B cell (primary cell): ENCODE data around the gene SHROOM2. TPM values are rescaled to one million over a fixed set of nuclear protein-coding genes. Genes with fewer than 3 reads are reported as not detected.

Source experiments
- ATAC-seq: fragments of 200-7000 bp; cut with Tn5 transposase; one replicate; pipeline ENCODE4 v1.10.0; 2021; ENCODE audit warnings: low read depth, mild to moderate bottlenecking, moderate number of reproducible peaks, moderate library complexity
- CTCF ChIA-PET: fragments of 350-600 bp; sonication (Branson Sonifier 250); formaldehyde crosslinking; loops from one replicate; lab custom pipeline; 2021; ENCODE audit warnings: antibody characterized with exemption, inconsistent platforms; lab: Charles Lee
- POLR2A ChIA-PET: fragments of 350-600 bp; sonication (Branson Sonifier 250); formaldehyde crosslinking; loops from one replicate; lab custom pipeline; 2021; ENCODE audit warnings: antibody characterized with exemption; lab: Charles Lee
- DNase-seq: peaks from one replicate; pipeline ENCODE4 v3.0.0; 2013
- H2AFZ ChIP-seq: 2 replicates; pipeline ENCODE4 v1.6.1; 2012; ENCODE audit warnings: mild to moderate bottlenecking, low read depth, low read length; ENCODE audit not compliant: insufficient read depth, poor library complexity, severe bottlenecking
- H3K27ac ChIP-seq, 2 donors: 1 replicate in 1 of 2; 2 replicates in 1 of 2; pipeline ENCODE4 v1.5.1; 2012 to 2013; ENCODE audit warnings: low read length in 2 of 2, mild to moderate bottlenecking in 2 of 2, moderate library complexity in 1 of 2
- H3K27me3 ChIP-seq, 4 experiments: fragments of 200-600 bp in 1 of 4; sonication (generic) in 1 of 4; replicated peaks in 1 of 4; 1 replicate in 2 of 4; 2 replicates in 2 of 4; pipeline versions ENCODE4 v1.6.1 to v1.7.0; 2013 to 2016; ENCODE audit warnings: low read length in 3 of 4, mild to moderate bottlenecking in 2 of 4, mixed read lengths in 1 of 4, moderate library complexity in 1 of 4; ENCODE audit not compliant: insufficient read depth in 4 of 4, control insufficient read depth in 3 of 4; ENCODE audit errors: control extremely low read depth in 1 of 4
- H3K36me3 ChIP-seq, 2 experiments: replicated peaks in 1 of 2; 1 replicate in 1 of 2; 2 replicates in 1 of 2; pipeline versions ENCODE4 v1.6.1 to v1.7.1; 2013; ENCODE audit warnings: low read length in 1 of 2; ENCODE audit not compliant: insufficient read depth in 2 of 2, control insufficient read depth in 1 of 2; ENCODE audit errors: control extremely low read depth in 1 of 2, extremely low read depth in 1 of 2
- H3K4me1 ChIP-seq, 2 donors: fragments of 200-600 bp in 1 of 2; sonication (generic) in 1 of 2; 1 replicate in 1 of 2; 2 replicates in 1 of 2; pipeline versions ENCODE4 v1.5.1 to v1.6.1; 2013 to 2017; ENCODE audit warnings: low read length in 2 of 2; ENCODE audit not compliant: control insufficient read depth in 2 of 2, insufficient read depth in 2 of 2
- H3K4me2 ChIP-seq: replicated peaks from 2 replicates; pipeline ENCODE3; 2012; ENCODE audit warnings: mild to moderate bottlenecking, low read depth, low read length; ENCODE audit not compliant: poor library complexity, severe bottlenecking
- H3K4me3 ChIP-seq, 5 experiments: fragments of 200-600 bp in 1 of 5; sonication (generic) in 1 of 5; 1 replicate in 3 of 5; 2 replicates in 2 of 5; pipeline versions ENCODE4 v1.5.1 to v1.7.0; 2011 to 2016; ENCODE audit warnings: low read length in 4 of 5, mild to moderate bottlenecking in 4 of 5, low read depth in 2 of 5, control low read depth in 1 of 5, moderate library complexity in 1 of 5; ENCODE audit not compliant: insufficient read depth in 1 of 5; ENCODE audit errors: control extremely low read depth in 1 of 5, extremely low read depth in 1 of 5
- H3K79me2 ChIP-seq: fragments of 200-600 bp; sonication (generic); one replicate; pipeline ENCODE4 v1.6.0; 2016; ENCODE audit warnings: low read length; ENCODE audit not compliant: control insufficient read depth, insufficient read depth
- H3K9ac ChIP-seq: fragments of 200-600 bp; sonication (generic); 2 replicates; pipeline ENCODE4 v1.6.1; 2017; ENCODE audit warnings: mild to moderate bottlenecking, low read length, moderate library complexity
- H3K9me3 ChIP-seq, 3 donors: one replicate each; pipeline versions ENCODE4 v1.6.1 to v1.7.1; 2013; ENCODE audit warnings: low read length in 2 of 3; ENCODE audit not compliant: control insufficient read depth in 2 of 3, insufficient read depth in 1 of 3; ENCODE audit errors: control extremely low read depth in 1 of 3
- H4K20me1 ChIP-seq: 2 replicates; pipeline ENCODE4 v1.6.0; 2012; ENCODE audit warnings: mild to moderate bottlenecking, low read length; ENCODE audit not compliant: insufficient read depth, control insufficient read depth, poor library complexity, severe bottlenecking
- H3K27ac Mint-ChIP-seq: one replicate; pipeline ENCODE4 v1.8.0; 2021; ENCODE audit warnings: mixed read lengths
- H3K27me3 Mint-ChIP-seq: one replicate; pipeline ENCODE4 v1.8.0; 2021; ENCODE audit warnings: mixed read lengths
- H3K4me1 Mint-ChIP-seq: one replicate; pipeline ENCODE4 v1.8.0; 2021; ENCODE audit warnings: mixed read lengths
- H3K4me3 Mint-ChIP-seq: one replicate; pipeline ENCODE4 v1.8.0; 2021; ENCODE audit warnings: mixed read lengths
- H3K9me3 Mint-ChIP-seq: one replicate; pipeline ENCODE4 v1.8.0; 2022; ENCODE audit warnings: mixed read lengths; ENCODE audit not compliant: insufficient read depth
- EZH2 ChIP-seq: IDR thresholded peaks from 2 replicates; pipeline ENCODE4 v1.6.1; 2012; ENCODE audit warnings: borderline replicate concordance, low read depth, mild to moderate bottlenecking, moderate library complexity, low read length; ENCODE audit not compliant: insufficient read depth, poor library complexity, severe bottlenecking
- whole genome bisulfite sequencing: methylation state at CpG from one replicate; pipeline ENCODE4 v1.1.5; 2013; ENCODE audit warnings: missing lambda C conversion rate; ENCODE audit not compliant: insufficient coverage; 5-methylcytosine and 5-hydroxymethylcytosine counted together
- intact Hi-C: fragments of 100-400 bp; cut with micrococcal nuclease; formaldehyde crosslinking; loops from one replicate; pipeline ENCODE4 v1.10.0; 2022
- polyA plus RNA-seq: library from polyadenylated mRNA; depleted of rRNA; stranded (reverse); fragments of >200 nt; gene quantifications from 2 replicates; pipeline ENCODE4 v1.2.3, GENCODE V29; 2012
- total RNA-seq, 2 donors: library from RNA; stranded (reverse); fragments of 120-200 nt in 1 of 2; gene quantifications; 1 replicate in 1 of 2; 2 replicates in 1 of 2; pipeline versions ENCODE4 v1.2.3 to v1.2.4, GENCODE V29; 2013 to 2022
- TF ChIP-seq, protein P1 (sequence below): fragments of 200-600 bp; IDR thresholded peaks from one replicate; pipeline ENCODE4 v1.8.0; 2022; ENCODE audit warnings: antibody characterized with exemption, mild to moderate bottlenecking

SHROOM2 gene
- total and polyA plus RNA-seq, 2 donors (not counting 1 experiment from before 2014, with no cell fraction given), result not detected

DNA sequence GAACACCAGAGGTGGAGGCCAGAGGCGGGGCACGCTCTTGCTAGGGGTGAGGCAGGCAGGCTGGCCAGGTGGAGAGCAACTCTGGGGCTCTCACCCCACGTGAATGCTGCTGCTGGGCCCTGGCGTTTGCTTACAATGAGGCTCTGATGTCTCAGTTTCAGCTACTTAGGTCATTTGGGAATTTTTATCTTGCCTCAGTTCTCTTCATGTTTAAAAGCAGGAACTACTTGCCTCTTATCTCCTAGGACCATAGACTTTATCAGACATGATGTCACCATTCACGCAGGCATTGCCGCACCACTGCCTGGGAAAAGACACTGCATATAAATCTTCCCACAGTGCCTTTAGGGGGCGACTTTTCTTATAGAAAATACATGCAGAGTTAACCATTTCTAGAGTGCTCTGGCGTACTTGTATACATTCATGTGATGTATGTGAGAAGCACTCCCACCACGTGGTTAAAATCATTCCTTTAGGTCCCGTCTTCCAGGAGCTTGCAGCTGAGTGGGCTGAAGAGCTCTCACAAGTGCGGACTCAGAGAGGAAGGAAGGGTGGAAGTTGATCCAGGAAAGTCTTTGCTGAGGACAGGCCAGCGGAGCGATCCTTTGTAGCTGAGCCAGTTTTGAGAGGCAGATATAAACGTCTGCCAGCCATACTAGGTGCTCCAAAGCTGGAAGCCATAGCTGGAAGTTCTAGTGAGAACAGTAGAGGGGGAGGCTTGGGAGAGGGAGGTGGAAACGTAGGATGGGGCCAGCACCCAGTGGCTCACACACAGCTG is 96.6 kb downstream of the SHROOM2 start:
- H3K36me3 ChIP-seq, result no peaks in the 10 kb centered on the region
- ATAC-seq, result no peak
- H4K20me1 ChIP-seq, result no peaks in the 10 kb centered on the region
- DNase-seq, result peak; percentile 10
- H2AFZ ChIP-seq, result no peak overlapping the region
- H3K79me2 ChIP-seq, result no peaks in the 10 kb centered on the region
- H3K27ac ChIP-seq, result no peak overlapping the region
- peaks cover 2% of the 10 kb centered on the region for H3K4me1 Mint-ChIP-seq
- H3K27me3 Mint-ChIP-seq, result no peaks in the 10 kb centered on the region
- no peak overlapping the region for H3K27ac Mint-ChIP-seq
- no peak overlapping the region for H3K4me3 Mint-ChIP-seq
- TF ChIP-seq EZH2, result no peak
- TF ChIP-seq, protein P1, sequence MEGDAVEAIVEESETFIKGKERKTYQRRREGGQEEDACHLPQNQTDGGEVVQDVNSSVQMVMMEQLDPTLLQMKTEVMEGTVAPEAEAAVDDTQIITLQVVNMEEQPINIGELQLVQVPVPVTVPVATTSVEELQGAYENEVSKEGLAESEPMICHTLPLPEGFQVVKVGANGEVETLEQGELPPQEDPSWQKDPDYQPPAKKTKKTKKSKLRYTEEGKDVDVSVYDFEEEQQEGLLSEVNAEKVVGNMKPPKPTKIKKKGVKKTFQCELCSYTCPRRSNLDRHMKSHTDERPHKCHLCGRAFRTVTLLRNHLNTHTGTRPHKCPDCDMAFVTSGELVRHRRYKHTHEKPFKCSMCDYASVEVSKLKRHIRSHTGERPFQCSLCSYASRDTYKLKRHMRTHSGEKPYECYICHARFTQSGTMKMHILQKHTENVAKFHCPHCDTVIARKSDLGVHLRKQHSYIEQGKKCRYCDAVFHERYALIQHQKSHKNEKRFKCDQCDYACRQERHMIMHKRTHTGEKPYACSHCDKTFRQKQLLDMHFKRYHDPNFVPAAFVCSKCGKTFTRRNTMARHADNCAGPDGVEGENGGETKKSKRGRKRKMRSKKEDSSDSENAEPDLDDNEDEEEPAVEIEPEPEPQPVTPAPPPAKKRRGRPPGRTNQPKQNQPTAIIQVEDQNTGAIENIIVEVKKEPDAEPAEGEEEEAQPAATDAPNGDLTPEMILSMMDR, result no peak
- H3K9ac ChIP-seq, result no peak overlapping the region
- intact Hi-C loops, result loop anchor here (10.0 kb wide), 1 partner anchor 62 kb away; no protein-coding TSS in a partner anchor
- no peak overlapping the region for H3K4me2 ChIP-seq
- ChIA-PET CTCF (interaction anchor here (0.6 to 1.7 kb wide), 3 partner anchors 9 to 162 kb away, joined by 3 to 4 read pairs (median 3); no protein-coding TSS in a partner anchor), POLR2A (no interaction called here)
- no peak overlapping the region for H3K4me3 ChIP-seq
- no peaks in the 10 kb centered on the region for H3K9me3 ChIP-seq
- WGBS, result 55% methylated on average over 9 of the region's 15 CpGs
- no peaks in the 10 kb centered on the region for H3K9me3 Mint-ChIP-seq
- no peaks in the 10 kb centered on the region for H3K27me3 ChIP-seq
- peaks cover 0 to 4% of the 10 kb centered on the region in 2 donors for H3K4me1 ChIP-seq
